Measurements from ENCODE around the gene BDKRB2.

The BDKRB2 gene

DNA sequence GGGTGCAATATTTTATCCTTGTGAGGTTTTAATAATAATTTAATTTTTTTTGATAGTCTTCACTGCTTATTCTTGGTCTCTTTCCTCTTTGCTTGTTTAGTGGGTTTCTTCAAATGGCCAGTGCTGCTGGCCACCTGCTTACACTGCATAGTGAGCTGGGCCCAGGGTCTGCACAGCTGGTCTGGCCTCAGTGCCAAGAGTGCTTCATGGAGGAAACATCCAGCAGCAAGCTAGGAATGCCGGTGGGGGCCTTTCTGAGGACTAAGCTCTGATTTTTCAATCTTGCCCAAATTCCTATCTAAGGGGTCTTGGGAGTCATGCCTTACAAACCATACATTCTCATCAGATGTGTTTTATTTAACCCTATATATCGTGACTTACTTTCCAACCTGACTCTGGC is 13.3 kb upstream of the BDKRB2 start:
- no peaks in the 10 kb centered on the region for H3K79me2 ChIP-seq (ENCODE audit: low read length)
- H3K9ac ChIP-seq (ENCODE audit: low read length): no peak overlapping the region
- H3K4me1 ChIP-seq (ENCODE audit: low read length): no peaks in the 10 kb centered on the region
- H3K36me3 ChIP-seq (replicated peaks; ENCODE audit: low read depth, low read length): no peaks in the 10 kb centered on the region
- H2AFZ ChIP-seq (ENCODE audit: low read depth, low read length): no peak overlapping the region
- H4K20me1 ChIP-seq (ENCODE audit: insufficient read depth, low read length): no peaks in the 10 kb centered on the region
- no peaks in the 10 kb centered on the region for H3K9me3 ChIP-seq (ENCODE audit: insufficient read depth, low read length)
- peaks cover 4% of the 10 kb centered on the region; the same call in 1 of the 2 replicates for H3K27me3 ChIP-seq (ENCODE audit: low read depth, low read length)
- H3K27ac ChIP-seq (ENCODE audit: low read length): no peak overlapping the region
- no peak overlapping the region for H3K4me2 ChIP-seq (ENCODE audit: low read length)
- TF ChIP-seq EZH2phosphoT487 (IDR thresholded peaks at IDR 0.05; ENCODE audit: low read depth): no peak
- no peak for TF ChIP-seq CTCF (IDR thresholded peaks at IDR 0.05; ENCODE audit: low read depth, low read length)
- H3K4me3 ChIP-seq (ENCODE audit: low read length): no peak overlapping the region

GRCh38 chr14:96191841-96192462 is 12.7 kb upstream of the BDKRB2 start:
- Histone ChIP-seq H3K27ac (ENCODE audit: low read length) (no peak overlapping the region), H3K4me2 (ENCODE audit: low read length) (no peak overlapping the region), H2AFZ (ENCODE audit: low read depth, low read length) (no peak overlapping the region), H3K79me2 (ENCODE audit: low read length) (no peaks in the 10 kb centered on the region), H4K20me1 (ENCODE audit: insufficient read depth, low read length) (no peaks in the 10 kb centered on the region), H3K4me1 (ENCODE audit: low read length) (no peaks in the 10 kb centered on the region), H3K9me3 (ENCODE audit: insufficient read depth, low read length) (no peaks in the 10 kb centered on the region), H3K4me3 (ENCODE audit: low read length) (no peak overlapping the region), H3K36me3 (replicated peaks; ENCODE audit: low read depth, low read length) (no peaks in the 10 kb centered on the region), H3K27me3 (ENCODE audit: low read depth, low read length) (0 out of 2 replicates have a peak, but pooled peaks cover 3% of the 10 kb centered on the region), H3K9ac (ENCODE audit: low read length) (no peak overlapping the region)
- TF ChIP-seq CTCF (IDR thresholded peaks at IDR 0.05; ENCODE audit: low read depth, low read length): no peak
- TF ChIP-seq EZH2phosphoT487 (IDR thresholded peaks at IDR 0.05; ENCODE audit: low read depth): no peak

- no peak for TF ChIP-seq CTCF (IDR thresholded peaks at IDR 0.05; ENCODE audit: low read depth, low read length)
- TF ChIP-seq EZH2phosphoT487 (IDR thresholded peaks at IDR 0.05; ENCODE audit: low read depth): no peak
- H3K4me3 ChIP-seq (ENCODE audit: low read length): no peak overlapping the region
- no peak overlapping the region for H3K9ac ChIP-seq (ENCODE audit: low read length)
- H3K4me1 ChIP-seq (ENCODE audit: low read length): peaks cover 3% of the 10 kb centered on the region; the same call in 1 of the 2 replicates
- H3K27ac ChIP-seq (ENCODE audit: low read length): no peak overlapping the region
- H3K36me3 ChIP-seq (replicated peaks; ENCODE audit: low read depth, low read length): no peaks in the 10 kb centered on the region
- no peaks in the 10 kb centered on the region for H3K9me3 ChIP-seq (ENCODE audit: insufficient read depth, low read length)
- 0 out of 2 replicates have a peak, but pooled peaks cover 3% of the 10 kb centered on the region for H3K27me3 ChIP-seq (ENCODE audit: low read depth, low read length)
- no peak overlapping the region for H2AFZ ChIP-seq (ENCODE audit: low read depth, low read length)
- H4K20me1 ChIP-seq (ENCODE audit: insufficient read depth, low read length): no peaks in the 10 kb centered on the region
- H3K4me2 ChIP-seq (ENCODE audit: low read length): no peak overlapping the region
- H3K79me2 ChIP-seq (ENCODE audit: low read length): no peaks in the 10 kb centered on the region
Measured at GRCh38 chr14:96192975-96193805, 11.4 kb upstream of the BDKRB2 start.

DNA sequence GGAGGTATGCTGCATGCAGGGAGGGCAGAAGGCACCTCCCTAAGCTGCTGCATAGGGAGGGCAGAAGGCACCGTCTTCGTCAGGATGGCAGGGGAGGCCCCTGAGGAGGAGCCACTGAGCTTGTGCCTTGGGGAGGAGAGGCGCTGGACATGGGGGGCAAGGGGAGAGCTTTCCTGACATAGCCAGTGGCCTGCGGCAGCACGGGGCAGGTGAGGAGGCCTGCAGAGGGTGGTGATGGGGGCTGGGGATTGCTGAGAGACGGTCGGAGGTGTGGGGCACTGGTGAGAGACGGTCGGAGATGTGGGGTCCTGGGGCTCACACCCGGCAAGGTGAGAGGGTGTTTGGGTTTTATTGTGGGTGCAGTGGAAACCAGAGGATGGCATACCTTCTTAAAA is 10.4 kb upstream of the BDKRB2 start:
- H3K9ac ChIP-seq (ENCODE audit: low read length): no peak overlapping the region
- no peaks in the 10 kb centered on the region for H3K9me3 ChIP-seq (ENCODE audit: insufficient read depth, low read length)
- peaks cover 11% of the 10 kb centered on the region; the same call in 1 of the 2 replicates for H3K4me1 ChIP-seq (ENCODE audit: low read length)
- H4K20me1 ChIP-seq (ENCODE audit: insufficient read depth, low read length): no peaks in the 10 kb centered on the region
- no peak overlapping the region for H2AFZ ChIP-seq (ENCODE audit: low read depth, low read length)
- H3K27ac ChIP-seq (ENCODE audit: low read length): no peak overlapping the region
- no peaks in the 10 kb centered on the region for H3K79me2 ChIP-seq (ENCODE audit: low read length)
- no peak overlapping the region for H3K4me3 ChIP-seq (ENCODE audit: low read length)
- H3K36me3 ChIP-seq (replicated peaks; ENCODE audit: low read depth, low read length): no peaks in the 10 kb centered on the region
- H3K4me2 ChIP-seq (ENCODE audit: low read length): no peak overlapping the region
- 0 out of 2 replicates have a peak, but pooled peaks cover 3% of the 10 kb centered on the region for H3K27me3 ChIP-seq (ENCODE audit: low read depth, low read length)
- no peak for TF ChIP-seq CTCF (IDR thresholded peaks at IDR 0.05; ENCODE audit: low read depth, low read length)

Measured in OCI-LY3 (cell line).